ENCODE data around the gene ZNF862.
A peak's percentile ranks its signal among the peaks of the same experiment; 100 is the strongest.

ZNF862 gene

GRCh38 chr7:149833495-149834130 lies 4.6 kb upstream of the ZNF862 start:
- Histone ChIP-seq H3K27me3 (no peaks in the 10 kb centered on the region), H3K4me1 (peaks cover 3% of the 10 kb centered on the region), H3K4me3 (ENCODE audit: low read depth, low read length) (no peak overlapping the region), H3K9me3 (no peaks in the 10 kb centered on the region), H3K36me3 (no peaks in the 10 kb centered on the region)
- DNase-seq: no peak
- no peak for TF ChIP-seq CTCF (IDR thresholded peaks at IDR 0.05; ENCODE audit: low read depth, low read length)

GRCh38 chr7:149834601-149835000 lies 3.6 kb upstream of the ZNF862 start:
- H3K27me3 ChIP-seq: no peaks in the 10 kb centered on the region
- TF ChIP-seq CTCF (IDR thresholded peaks at IDR 0.05; ENCODE audit: low read depth, low read length): no peak
- H3K4me1 ChIP-seq: peaks cover 3% of the 10 kb centered on the region
- H3K36me3 ChIP-seq: no peaks in the 10 kb centered on the region
- no peak for DNase-seq
- H3K9me3 ChIP-seq: no peaks in the 10 kb centered on the region
- H3K4me3 ChIP-seq (ENCODE audit: low read depth, low read length): no peak overlapping the region

DNA sequence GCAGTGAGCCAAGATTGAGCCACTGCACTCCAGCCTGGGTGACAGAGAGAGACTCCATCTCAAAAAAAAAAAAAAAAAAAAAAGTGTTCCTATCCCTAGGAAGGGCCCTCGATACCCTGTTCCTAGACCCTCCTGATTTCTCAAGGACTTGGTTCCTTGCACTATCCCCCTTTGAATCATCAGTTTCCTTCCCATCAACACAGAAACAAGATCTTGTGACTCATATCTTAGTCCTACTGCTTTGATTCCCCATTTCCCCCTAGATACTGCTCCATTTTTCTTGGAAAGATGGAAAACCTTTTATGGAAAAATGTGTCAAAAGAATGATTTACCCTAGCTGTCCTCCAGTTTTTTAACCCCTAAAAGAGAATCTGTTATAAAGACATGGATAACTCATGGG lies 1.7 kb upstream of the ZNF862 start:
- H3K4me3 ChIP-seq (ENCODE audit: low read depth, low read length): no peak overlapping the region
- DNase-seq: no peak
- H3K9me3 ChIP-seq: no peaks in the 10 kb centered on the region
- H3K27me3 ChIP-seq: no peaks in the 10 kb centered on the region
- peaks cover 3% of the 10 kb centered on the region for H3K4me1 ChIP-seq
- TF ChIP-seq CTCF (IDR thresholded peaks at IDR 0.05; ENCODE audit: low read depth, low read length): no peak
- no peaks in the 10 kb centered on the region for H3K36me3 ChIP-seq

- Histone ChIP-seq H3K4me3 (ENCODE audit: low read depth, low read length) (no peak overlapping the region), H3K27me3 (no peaks in the 10 kb centered on the region), H3K36me3 (no peaks in the 10 kb centered on the region), H3K4me1 (peaks cover 3% of the 10 kb centered on the region), H3K9me3 (no peaks in the 10 kb centered on the region)
- no peak for TF ChIP-seq CTCF (IDR thresholded peaks at IDR 0.05; ENCODE audit: low read depth, low read length)
- no peak for DNase-seq
These were observed 481 bp upstream of the ZNF862 start for GRCh38 chr7:149837564-149838223.

DNA sequence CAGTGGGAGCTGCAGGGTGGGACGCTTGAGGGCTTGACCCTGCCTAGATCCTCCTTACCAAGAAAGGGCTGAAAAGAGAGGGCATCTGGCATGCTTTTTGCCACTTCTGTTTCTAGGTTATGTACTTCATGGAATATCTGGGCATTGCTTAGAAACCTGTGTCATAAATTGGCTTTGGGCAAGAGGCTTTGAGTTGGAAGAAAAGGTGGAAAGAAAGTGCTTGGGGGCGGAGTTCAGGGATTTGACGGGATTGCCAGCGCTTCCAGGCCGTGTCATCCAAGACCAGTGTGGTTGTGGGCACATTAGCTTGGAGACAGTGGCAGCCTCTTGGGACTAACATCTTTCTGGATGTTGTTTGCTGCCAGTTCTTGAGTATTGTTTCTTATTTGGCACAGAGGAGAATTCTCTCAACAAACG lies 825 bp downstream of the ZNF862 start:
- no peaks in the 10 kb centered on the region for H3K9me3 ChIP-seq
- peak overlapping the region; percentile 83 for H3K4me3 ChIP-seq (ENCODE audit: low read depth, low read length)
- H3K27me3 ChIP-seq: no peaks in the 10 kb centered on the region
- no peaks in the 10 kb centered on the region for H3K36me3 ChIP-seq
- no peak for DNase-seq
- peaks cover 3% of the 10 kb centered on the region for H3K4me1 ChIP-seq
- TF ChIP-seq CTCF (IDR thresholded peaks at IDR 0.05; ENCODE audit: low read depth, low read length): no peak

GRCh38 chr7:149839933-149840332 lies 1.8 kb downstream of the ZNF862 start:
- no peaks in the 10 kb centered on the region for H3K9me3 ChIP-seq
- H3K27me3 ChIP-seq: no peaks in the 10 kb centered on the region
- peaks cover 3% of the 10 kb centered on the region for H3K4me1 ChIP-seq
- no peak for DNase-seq
- no peak overlapping the region for H3K4me3 ChIP-seq (ENCODE audit: low read depth, low read length)
- no peaks in the 10 kb centered on the region for H3K36me3 ChIP-seq
- no peak for TF ChIP-seq CTCF (IDR thresholded peaks at IDR 0.05; ENCODE audit: low read depth, low read length)

All from BE2C (cell line).